SH-SY5Y (cell line): ENCODE data around the gene TSR3.

Experiments
- GATA2 ChIP-seq: IDR thresholded peaks from 2 replicates; pipeline ENCODE4 v1.6.1; 2011; ENCODE audit warnings: mild to moderate bottlenecking, low read depth, low read length
- GATA3 ChIP-seq: IDR thresholded peaks from 2 replicates; pipeline ENCODE4 v1.6.1; 2011; ENCODE audit warnings: low read depth, mild to moderate bottlenecking, low read length, moderate library complexity

GRCh38 chr16:1334739-1335138 is 16.9 kb downstream of the TSR3 start:
- no peak for TF ChIP-seq GATA2
- TF ChIP-seq GATA3: no peak
